ENCODE measurements around the gene PPP1R2C.

Gene PPP1R2C

DNA sequence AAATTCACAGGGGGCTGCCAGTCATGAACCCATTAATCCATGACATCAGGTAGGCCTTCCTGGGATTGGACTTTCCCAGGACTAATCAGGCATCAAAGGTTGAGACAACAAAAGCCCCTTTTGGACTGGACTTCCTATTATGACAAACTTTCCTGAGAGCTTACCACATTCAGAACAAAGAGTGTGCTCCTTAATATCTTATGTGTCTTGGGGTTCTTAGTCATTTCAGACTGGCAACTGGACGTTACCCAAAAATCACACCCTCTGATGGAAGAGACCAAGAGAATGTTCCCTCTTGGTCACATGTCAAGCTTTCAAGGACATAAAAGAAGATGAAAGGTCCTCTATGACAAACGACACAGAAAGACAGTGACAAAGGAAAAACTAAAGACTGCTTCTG is 31.6 kb upstream of the PPP1R2C start:
- ChIA-PET CTCF (no interaction called here), POLR2A (ENCODE audit: low non-redundant PET) (no interaction called here)
- no peak for DNase-seq (ENCODE audit: low spot score)
- no peak overlapping the region for H3K27ac ChIP-seq
- TF ChIP-seq, protein P1, sequence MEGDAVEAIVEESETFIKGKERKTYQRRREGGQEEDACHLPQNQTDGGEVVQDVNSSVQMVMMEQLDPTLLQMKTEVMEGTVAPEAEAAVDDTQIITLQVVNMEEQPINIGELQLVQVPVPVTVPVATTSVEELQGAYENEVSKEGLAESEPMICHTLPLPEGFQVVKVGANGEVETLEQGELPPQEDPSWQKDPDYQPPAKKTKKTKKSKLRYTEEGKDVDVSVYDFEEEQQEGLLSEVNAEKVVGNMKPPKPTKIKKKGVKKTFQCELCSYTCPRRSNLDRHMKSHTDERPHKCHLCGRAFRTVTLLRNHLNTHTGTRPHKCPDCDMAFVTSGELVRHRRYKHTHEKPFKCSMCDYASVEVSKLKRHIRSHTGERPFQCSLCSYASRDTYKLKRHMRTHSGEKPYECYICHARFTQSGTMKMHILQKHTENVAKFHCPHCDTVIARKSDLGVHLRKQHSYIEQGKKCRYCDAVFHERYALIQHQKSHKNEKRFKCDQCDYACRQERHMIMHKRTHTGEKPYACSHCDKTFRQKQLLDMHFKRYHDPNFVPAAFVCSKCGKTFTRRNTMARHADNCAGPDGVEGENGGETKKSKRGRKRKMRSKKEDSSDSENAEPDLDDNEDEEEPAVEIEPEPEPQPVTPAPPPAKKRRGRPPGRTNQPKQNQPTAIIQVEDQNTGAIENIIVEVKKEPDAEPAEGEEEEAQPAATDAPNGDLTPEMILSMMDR (conservative IDR thresholded peaks at IDR 0.05; ENCODE audit: low read depth) = no peak

DNA sequence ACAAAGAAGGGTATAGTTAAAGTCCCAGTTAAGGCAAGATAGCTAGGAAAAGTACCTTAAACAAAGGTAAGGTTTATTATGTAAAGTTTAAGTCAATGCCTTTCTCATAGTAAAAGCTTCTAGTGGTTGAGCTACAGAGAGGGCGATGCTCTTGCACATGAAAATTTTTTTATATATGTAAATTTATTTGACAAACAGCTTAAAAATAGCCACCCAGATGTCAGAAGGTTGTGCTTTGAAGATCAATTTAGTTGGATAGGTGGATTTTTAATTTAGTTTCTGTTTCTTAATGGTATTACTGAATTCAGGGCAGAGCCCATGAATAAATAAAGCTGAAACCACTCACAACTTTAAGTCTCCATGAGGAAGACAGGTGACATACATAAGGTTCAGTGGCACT is 29.4 kb upstream of the PPP1R2C start:
- DNase-seq (ENCODE audit: low spot score) = no peak
- ChIA-PET CTCF (no interaction called here), POLR2A (ENCODE audit: low non-redundant PET) (no interaction called here)
- TF ChIP-seq, protein P1 (conservative IDR thresholded peaks at IDR 0.05; ENCODE audit: low read depth) = no peak
- no peak overlapping the region for H3K27ac ChIP-seq

DNA sequence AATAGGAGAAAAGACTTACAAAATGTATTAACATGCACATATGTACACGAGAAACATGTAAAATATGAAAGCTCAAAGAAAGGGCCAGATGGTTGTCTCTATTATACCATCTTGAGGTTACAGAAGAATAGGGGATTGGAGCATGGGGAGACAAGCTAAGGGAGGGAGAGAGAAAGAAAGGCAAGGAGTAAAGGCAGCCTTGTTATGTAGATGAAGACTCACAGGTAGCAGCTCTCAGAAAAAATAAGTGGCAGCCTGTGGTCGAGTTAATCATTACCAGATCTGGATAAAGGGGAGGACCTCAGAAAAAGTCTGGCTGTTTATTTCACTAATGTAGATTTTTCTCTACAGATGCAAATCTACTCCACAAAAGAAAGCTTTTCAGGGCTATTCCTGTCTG is 26.6 kb upstream of the PPP1R2C start:
- CTCF ChIA-PET = no interaction called here
- TF ChIP-seq, protein P1 (conservative IDR thresholded peaks at IDR 0.05; ENCODE audit: low read depth) = no peak
- H3K27ac ChIP-seq = no peak overlapping the region
- POLR2A ChIA-PET (ENCODE audit: low non-redundant PET) = no interaction called here
- DNase-seq (ENCODE audit: low spot score) = no peak

DNA sequence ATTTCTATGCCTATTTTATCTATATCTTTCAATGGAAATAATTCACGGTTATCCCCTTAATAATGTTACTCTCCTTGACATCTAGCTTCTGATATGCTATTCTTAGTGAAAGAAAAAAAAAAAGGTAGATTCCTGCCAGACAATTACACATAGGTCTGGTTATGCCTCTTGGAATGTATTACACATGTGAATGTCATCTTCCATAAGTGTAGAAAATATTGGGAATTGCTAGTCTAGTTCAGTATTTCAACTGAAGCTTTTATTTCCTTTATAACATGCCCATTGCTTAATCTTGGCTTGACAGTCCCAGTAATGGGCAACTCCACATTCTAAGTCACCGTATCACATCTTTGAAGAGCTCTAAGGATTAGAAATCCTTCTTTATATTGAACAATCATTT is 25.4 kb upstream of the PPP1R2C start:
- CTCF ChIA-PET = no interaction called here
- TF ChIP-seq, protein P1 (conservative IDR thresholded peaks at IDR 0.05; ENCODE audit: low read depth) = no peak
- POLR2A ChIA-PET (ENCODE audit: low non-redundant PET) = no interaction called here
- DNase-seq (ENCODE audit: low spot score) = peak; percentile 5
- H3K27ac ChIP-seq = no peak overlapping the region

DNA sequence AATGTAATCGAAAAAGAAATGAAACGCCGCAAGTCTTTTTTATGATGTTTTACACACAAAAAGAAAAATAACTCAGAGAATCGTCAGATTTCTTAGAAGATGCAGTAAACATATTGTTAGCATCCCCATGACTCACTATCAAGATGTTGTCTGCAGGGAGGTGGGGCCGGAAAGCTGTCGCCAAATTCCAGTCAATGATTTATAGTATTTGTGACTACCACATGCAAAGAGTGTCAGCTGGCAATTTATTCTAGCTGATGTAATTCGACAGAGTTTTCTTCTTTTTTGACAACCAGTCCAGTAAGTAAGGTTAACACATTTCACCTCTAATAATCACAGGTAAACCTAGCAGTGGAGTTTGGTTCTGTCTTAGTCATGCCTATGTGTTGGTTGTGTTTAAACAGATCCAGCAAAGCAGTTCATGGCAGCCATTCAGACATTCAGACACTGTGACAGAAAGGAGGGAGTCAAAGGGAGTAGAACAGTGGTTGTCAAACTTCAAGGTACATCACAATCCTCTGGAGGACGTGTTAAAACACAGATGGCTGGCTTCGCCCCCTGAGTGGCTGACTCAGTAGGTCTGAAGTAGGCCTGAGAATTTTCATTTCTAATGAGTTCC is 19.8 kb upstream of the PPP1R2C start:
- peak; percentile 2 for DNase-seq (ENCODE audit: low spot score)
- no peak overlapping the region for H3K27ac ChIP-seq
- ChIA-PET POLR2A (ENCODE audit: low non-redundant PET) (no interaction called here), CTCF (no interaction called here)
- TF ChIP-seq, protein P1 (conservative IDR thresholded peaks at IDR 0.05; ENCODE audit: low read depth) = no peak

DNA sequence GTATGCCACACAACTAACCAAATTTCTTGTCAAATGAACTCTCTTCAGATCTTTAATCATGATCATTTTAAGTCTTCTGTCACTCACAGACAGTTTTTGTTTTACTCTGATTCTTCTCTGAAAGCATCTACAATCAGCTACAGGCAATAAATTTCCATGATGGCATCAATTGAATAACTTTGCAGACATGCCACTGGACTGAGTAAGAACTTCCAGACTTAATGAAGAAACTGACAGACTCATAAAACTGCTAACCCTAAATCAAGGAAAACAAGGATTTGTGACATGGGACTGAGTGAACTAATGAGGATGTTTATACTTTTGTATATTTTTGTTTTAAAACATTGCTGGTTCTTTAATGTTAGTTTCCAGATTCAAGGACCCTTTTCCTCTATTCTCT is 5.5 kb upstream of the PPP1R2C start:
- no peak for DNase-seq (ENCODE audit: low spot score)
- ChIA-PET POLR2A (ENCODE audit: low non-redundant PET) (no interaction called here), CTCF (no interaction called here)
- no peak overlapping the region for H3K27ac ChIP-seq
- TF ChIP-seq, protein P1 (conservative IDR thresholded peaks at IDR 0.05; ENCODE audit: low read depth) = no peak

DNA sequence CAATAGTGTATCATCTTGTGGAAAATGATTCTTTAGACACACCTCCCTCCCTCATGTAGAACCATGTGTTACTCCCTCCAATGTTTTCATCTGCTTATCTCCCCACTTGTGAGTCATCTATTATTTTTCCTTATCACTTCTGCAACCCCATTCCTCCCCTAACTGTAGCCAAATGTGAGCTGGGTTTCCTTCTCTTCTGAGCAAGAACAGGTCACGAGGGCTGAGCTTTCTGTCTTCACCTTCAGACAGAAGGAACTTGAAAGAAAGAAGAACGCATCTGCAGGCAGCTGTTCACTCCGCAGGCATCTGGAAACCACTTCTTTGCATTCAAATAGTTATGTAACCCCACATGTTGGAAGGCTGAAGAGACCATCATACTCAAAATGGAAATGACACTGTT is 1.8 kb downstream of the PPP1R2C start:
- POLR2A ChIA-PET (ENCODE audit: low non-redundant PET) = no interaction called here

More for the DNA sequence above, 1.8 kb downstream of the PPP1R2C start:
- no peak for DNase-seq (ENCODE audit: low spot score)
- CTCF ChIA-PET = no interaction called here
- TF ChIP-seq, protein P1 (conservative IDR thresholded peaks at IDR 0.05; ENCODE audit: low read depth) = no peak
- H3K27ac ChIP-seq = no peak overlapping the region

Measured in RWPE1 (cell line).